HEK293T (cell line): ENCODE data around the gene RPL31.

ENCODE experiments used
- CTBP1 ChIP-seq: fragments of 450-650 bp; IDR thresholded peaks from 2 replicates; pipeline ENCODE4 v1.6.1; 2016; ENCODE audit warnings: borderline replicate concordance
- ELF4 ChIP-seq: fragments of 450-650 bp; IDR thresholded peaks from 2 replicates; pipeline ENCODE4 v1.6.1; 2017; ENCODE audit warnings: antibody characterized with exemption
- FOXA1 ChIP-seq: fragments of 450-650 bp; IDR thresholded peaks from 2 replicates; pipeline ENCODE4 v1.6.1; 2016; ENCODE audit warnings: mild to moderate bottlenecking
- FOXK2 ChIP-seq: fragments of 450-650 bp; IDR thresholded peaks from 2 replicates; pipeline ENCODE4 v1.6.1; 2016; ENCODE audit warnings: mild to moderate bottlenecking
- FOXM1 ChIP-seq: fragments of 450-650 bp; IDR thresholded peaks from 2 replicates; pipeline ENCODE4 v1.6.1; 2017; ENCODE audit warnings: mild to moderate bottlenecking, borderline replicate concordance
- HDGF ChIP-seq: fragments of 450-650 bp; IDR thresholded peaks from 2 replicates; pipeline ENCODE4 v1.6.1; 2017; ENCODE audit warnings: antibody characterized with exemption, borderline replicate concordance
- LEF1 ChIP-seq: fragments of 450-650 bp; IDR thresholded peaks from 2 replicates; pipeline ENCODE4 v1.6.1; 2017; ENCODE audit warnings: mild to moderate bottlenecking, borderline replicate concordance
- SP1 ChIP-seq: fragments of 450-650 bp; IDR thresholded peaks from 2 replicates; pipeline ENCODE4 v1.6.1; 2017
- SUZ12 ChIP-seq: fragments of 450-650 bp; IDR thresholded peaks from 2 replicates; pipeline ENCODE4 v1.6.1; 2016; ENCODE audit warnings: mild to moderate bottlenecking
- TARDBP ChIP-seq: fragments of 450-650 bp; IDR thresholded peaks from 2 replicates; pipeline ENCODE4 v1.6.1; 2016
- TF ChIP-seq, protein P1 (sequence below): fragments of 450-650 bp; IDR thresholded peaks from 2 replicates; pipeline ENCODE4 v1.6.1; 2016

DNA sequence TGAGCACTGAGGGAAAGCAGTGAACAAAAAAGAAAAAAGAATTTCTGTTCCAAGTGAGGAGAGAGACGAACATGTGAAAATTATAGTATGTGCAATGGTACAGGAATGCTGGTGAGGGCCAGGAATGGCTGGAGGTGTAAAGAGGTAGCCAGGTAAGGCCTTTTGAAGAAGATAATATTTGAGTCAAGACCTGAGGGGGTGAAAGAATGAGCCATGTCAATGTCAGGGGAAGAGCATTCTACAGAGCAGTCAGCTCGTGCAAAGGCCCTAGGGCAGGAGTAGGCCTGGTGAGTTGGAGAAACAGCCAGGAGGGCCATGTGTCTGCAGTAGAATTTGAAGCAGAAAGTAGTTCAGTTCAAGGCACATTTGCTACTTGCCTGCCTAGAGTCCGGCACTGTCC, 12.4 kb upstream of the RPL31 start:
- TF ChIP-seq LEF1 (no peak), FOXA1 (no peak), TARDBP (no peak), ELF4 (no peak), SUZ12 (no peak), CTBP1 (no peak), FOXM1 (no peak), HDGF (no peak), SP1 (no peak), FOXK2 (no peak)
- TF ChIP-seq, protein P1, sequence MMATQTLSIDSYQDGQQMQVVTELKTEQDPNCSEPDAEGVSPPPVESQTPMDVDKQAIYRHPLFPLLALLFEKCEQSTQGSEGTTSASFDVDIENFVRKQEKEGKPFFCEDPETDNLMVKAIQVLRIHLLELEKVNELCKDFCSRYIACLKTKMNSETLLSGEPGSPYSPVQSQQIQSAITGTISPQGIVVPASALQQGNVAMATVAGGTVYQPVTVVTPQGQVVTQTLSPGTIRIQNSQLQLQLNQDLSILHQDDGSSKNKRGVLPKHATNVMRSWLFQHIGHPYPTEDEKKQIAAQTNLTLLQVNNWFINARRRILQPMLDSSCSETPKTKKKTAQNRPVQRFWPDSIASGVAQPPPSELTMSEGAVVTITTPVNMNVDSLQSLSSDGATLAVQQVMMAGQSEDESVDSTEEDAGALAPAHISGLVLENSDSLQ, result no peak
